HEK293 (cell line): ENCODE measurements around the gene KRT9.

ENCODE experiments used
- BCL11B ChIP-seq: fragments of 450-650 bp; formaldehyde crosslinking; IDR thresholded peaks from 2 replicates; pipeline ENCODE4 v1.5.1; 2016; ENCODE audit warnings: low read depth, missing biosample characterization, missing genetic modification characterization
- HOXA7 ChIP-seq: sonication (generic); formaldehyde crosslinking; IDR thresholded peaks from 2 replicates; pipeline ENCODE4 v1.8.1; 2022; ENCODE audit warnings: missing genetic modification reagents, borderline replicate concordance
- INSM2 ChIP-seq: fragments of 450-650 bp; formaldehyde crosslinking; IDR thresholded peaks from 2 replicates; pipeline ENCODE4 v1.5.1; 2016; ENCODE audit warnings: missing biosample characterization, missing genetic modification characterization
- PRDM2 ChIP-seq: fragments of 450-650 bp; formaldehyde crosslinking; IDR thresholded peaks from 2 replicates; pipeline ENCODE4 v1.5.1; 2016; ENCODE audit warnings: missing biosample characterization, missing genetic modification characterization, borderline replicate concordance
- PRDM6 ChIP-seq: fragments of 450-650 bp; formaldehyde crosslinking; IDR thresholded peaks from 2 replicates; pipeline ENCODE4 v1.5.1; 2017; ENCODE audit warnings: missing biosample characterization, missing genetic modification characterization
- ZBTB11 ChIP-seq: fragments of 450-650 bp; formaldehyde crosslinking; conservative IDR thresholded peaks from 2 replicates; pipeline ENCODE4 v1.5.1; 2016; ENCODE audit warnings: low read depth, missing biosample characterization, missing genetic modification characterization
- ZFHX2 ChIP-seq: fragments of 450-650 bp; formaldehyde crosslinking; conservative IDR thresholded peaks from 2 replicates; pipeline ENCODE4 v1.5.1; 2016; ENCODE audit warnings: missing biosample characterization, missing genetic modification characterization
- ZNF121 ChIP-seq: fragments of 450-650 bp; formaldehyde crosslinking; IDR thresholded peaks from 2 replicates; pipeline ENCODE4 v1.5.1; 2016; ENCODE audit warnings: missing biosample characterization, missing genetic modification characterization
- ZNF132 ChIP-seq: fragments of 450-650 bp; formaldehyde crosslinking; IDR thresholded peaks from 2 replicates; pipeline ENCODE4 v1.5.1; 2017; ENCODE audit warnings: missing biosample characterization, missing genetic modification characterization, borderline replicate concordance
- ZNF19 ChIP-seq: fragments of 450-650 bp; formaldehyde crosslinking; IDR thresholded peaks from 2 replicates; pipeline ENCODE4; 2016; ENCODE audit warnings: missing biosample characterization, missing genetic modification characterization, low read depth
- ZNF214 ChIP-seq: fragments of 450-650 bp; formaldehyde crosslinking; IDR thresholded peaks from 2 replicates; pipeline ENCODE4 v1.5.1; 2017; ENCODE audit warnings: missing biosample characterization, mild to moderate bottlenecking, missing genetic modification characterization, borderline replicate concordance
- ZNF341 ChIP-seq: fragments of 450-650 bp; formaldehyde crosslinking; IDR thresholded peaks from 2 replicates; pipeline ENCODE4; 2016; ENCODE audit warnings: low read depth, missing biosample characterization, missing genetic modification characterization
- ZNF404 ChIP-seq: fragments of 450-650 bp; formaldehyde crosslinking; IDR thresholded peaks from 2 replicates; pipeline ENCODE4 v1.5.1; 2017; ENCODE audit warnings: missing biosample characterization, missing genetic modification characterization
- ZNF48 ChIP-seq: fragments of 450-650 bp; formaldehyde crosslinking; IDR thresholded peaks from 2 replicates; pipeline ENCODE4 v1.5.1; 2016; ENCODE audit warnings: missing biosample characterization, missing genetic modification characterization
- ZNF529 ChIP-seq: fragments of 450-650 bp; formaldehyde crosslinking; IDR thresholded peaks from 2 replicates; pipeline ENCODE4 v1.5.1; 2017; ENCODE audit warnings: missing genetic modification characterization, missing biosample characterization; ENCODE audit not compliant: insufficient replicate concordance
- ZNF571 ChIP-seq: fragments of 450-650 bp; formaldehyde crosslinking; IDR thresholded peaks from 2 replicates; pipeline ENCODE4 v1.5.0; 2017; ENCODE audit warnings: missing biosample characterization, missing genetic modification characterization
- ZNF623 ChIP-seq: fragments of 450-650 bp; formaldehyde crosslinking; IDR thresholded peaks from 2 replicates; pipeline ENCODE4 v1.5.1; 2016; ENCODE audit warnings: missing biosample characterization, missing genetic modification characterization
- ZNF626 ChIP-seq: fragments of 450-650 bp; sonication (Bioruptor Pico); formaldehyde crosslinking; IDR thresholded peaks from 2 replicates; pipeline ENCODE4 v1.5.1; 2018; ENCODE audit warnings: missing biosample characterization, missing genetic modification characterization, inconsistent platforms
- ZNF704 ChIP-seq: fragments of 450-650 bp; formaldehyde crosslinking; IDR thresholded peaks from 2 replicates; pipeline ENCODE4 v1.5.1; 2016; ENCODE audit warnings: missing biosample characterization, missing genetic modification characterization
- ZNF830 ChIP-seq: fragments of 450-650 bp; IDR thresholded peaks from 2 replicates; pipeline ENCODE4 v1.5.0; 2018; ENCODE audit warnings: missing biosample characterization, missing genetic modification characterization, low read depth, mild to moderate bottlenecking, moderate library complexity
- ZNF837 ChIP-seq: fragments of 450-650 bp; formaldehyde crosslinking; IDR thresholded peaks from 2 replicates; pipeline ENCODE4 v1.5.1; 2016; ENCODE audit warnings: missing biosample characterization, missing genetic modification characterization
- ZSCAN30 ChIP-seq: fragments of 450-650 bp; IDR thresholded peaks from 2 replicates; pipeline ENCODE4 v1.5.1; 2018; ENCODE audit warnings: missing biosample characterization, mild to moderate bottlenecking, missing genetic modification characterization, moderate library complexity
- ZSCAN5A ChIP-seq: fragments of 450-650 bp; formaldehyde crosslinking; IDR thresholded peaks from 2 replicates; pipeline ENCODE4 v1.5.1; 2016; ENCODE audit warnings: missing biosample characterization, missing genetic modification characterization

KRT9 gene

GRCh38 chr17:41527063-41528023, 44.5 kb downstream of the KRT9 start (continued):
- TF ChIP-seq ZSCAN30 (tag by site-specific recombination) = no peak
- no peak for TF ChIP-seq ZNF571
- TF ChIP-seq ZNF341 (tag by site-specific recombination) = no peak; the same call in 1 of the 2 replicates
- TF ChIP-seq ZNF48 = no peak
- TF ChIP-seq ZNF19 = no peak
- TF ChIP-seq ZNF837 = no peak
- TF ChIP-seq ZSCAN5A (tag by site-specific recombination) = no peak
- no peak for TF ChIP-seq ZNF704 (tag by site-specific recombination)
- TF ChIP-seq BCL11B (tag by site-specific recombination) = peak; percentile 71
- TF ChIP-seq ZNF529 (tag by site-specific recombination) = no peak
- TF ChIP-seq ZNF626 = no peak
- TF ChIP-seq ZBTB11 (tag by site-specific recombination) = no peak
- TF ChIP-seq PRDM2 = no peak; the same call in 1 of the 2 replicates
- TF ChIP-seq ZNF623 = no peak
- no peak for TF ChIP-seq ZNF830 (tag by site-specific recombination)
- TF ChIP-seq ZNF214 (tag by site-specific recombination) = no peak
- no peak for TF ChIP-seq ZNF132
- TF ChIP-seq ZNF404 (tag by site-specific recombination) = no peak
- TF ChIP-seq INSM2 = no peak
- peak; percentile 93 for TF ChIP-seq ZFHX2 (tag by site-specific recombination)
- no peak for TF ChIP-seq HOXA7 (CRISPR knock-in tag)
- no peak for TF ChIP-seq PRDM6 (tag by site-specific recombination)
- no peak; the same call in 1 of the 2 replicates for TF ChIP-seq ZNF121 (tag by site-specific recombination)
